Measurements from ENCODE around the gene CPVL.

Gene CPVL

DNA sequence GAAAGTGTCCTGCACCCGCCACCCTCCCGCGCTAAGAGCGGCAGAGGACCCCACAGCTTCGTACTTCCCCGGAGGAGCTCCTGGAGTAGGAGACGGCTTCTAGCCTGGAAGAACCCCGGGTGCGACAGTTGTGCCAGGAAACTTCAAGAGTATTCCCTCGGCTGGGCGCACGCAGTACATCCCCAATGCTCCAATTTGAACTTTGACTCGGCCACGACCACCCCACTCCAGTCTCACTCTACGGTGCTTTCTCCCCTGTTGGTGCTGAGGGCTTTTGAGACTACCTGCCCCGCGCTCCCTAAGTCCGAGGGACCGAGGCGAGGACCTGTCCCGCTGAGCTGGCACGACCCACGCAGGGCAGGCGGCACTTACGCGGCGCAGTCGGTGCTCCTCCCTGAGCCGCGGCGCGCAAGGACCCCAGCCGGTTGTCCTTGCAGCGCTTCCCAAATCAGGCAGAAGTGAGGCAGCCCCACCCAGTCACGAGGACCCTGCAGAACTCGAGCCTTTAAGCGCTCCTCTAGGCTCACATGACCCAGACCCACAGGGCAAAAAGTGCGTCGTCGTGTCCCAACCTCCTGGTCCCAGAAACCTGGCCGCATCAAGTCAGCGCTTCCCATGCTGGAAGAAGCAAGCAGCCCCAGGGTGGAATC is at the start of gene CPVL:
Gene CPVL, minus strand, starts transcription at position 481 of the 650 bp plus-strand sequence. CDS start 25,476 bp downstream, outside the sequence.
- no peak for DNase-seq (ENCODE audit: low read depth, low spot score)

DNA sequence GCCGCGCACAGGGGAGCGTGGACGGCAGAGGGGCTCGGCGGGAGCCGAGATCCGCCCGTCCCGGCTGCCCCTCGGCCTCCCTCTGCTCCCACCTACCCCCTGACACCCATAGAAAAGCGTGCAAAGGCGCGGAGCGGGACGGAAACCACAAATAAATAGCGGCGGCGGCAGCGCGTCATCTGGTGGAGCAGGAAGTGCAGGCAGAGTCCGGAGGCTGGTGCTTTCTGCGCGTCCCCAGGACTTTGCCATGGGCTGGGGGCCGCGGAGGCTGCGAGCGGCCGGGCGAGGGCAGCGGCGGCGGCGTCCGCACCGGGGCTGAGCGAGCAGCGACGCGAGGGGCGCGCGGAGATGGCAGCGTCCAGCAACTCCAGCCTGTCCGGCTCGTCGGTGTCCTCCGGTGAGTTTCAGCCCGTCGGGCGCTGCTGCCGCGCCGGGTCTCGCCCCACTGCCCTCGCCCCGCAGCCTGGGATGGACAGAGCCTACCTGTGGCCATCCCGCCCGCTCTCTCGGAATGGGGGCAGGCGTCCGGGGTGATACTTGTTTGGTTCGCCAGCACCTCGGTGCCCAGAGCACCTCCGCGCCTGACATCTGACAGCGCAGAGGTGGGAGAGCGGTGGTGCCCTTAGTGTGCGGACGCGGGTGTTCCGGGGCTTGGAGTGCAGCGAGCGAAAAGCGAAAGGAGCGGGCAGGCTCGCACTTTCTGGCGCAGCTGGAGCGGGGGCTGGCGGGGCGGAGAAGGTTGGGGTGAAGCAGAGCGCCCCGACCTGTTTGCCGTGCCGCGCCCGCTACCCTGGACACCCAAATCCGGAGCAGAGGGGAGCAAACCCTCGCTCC is 48.5 kb upstream of the CPVL start, which contains the start of gene CHN2:
Gene CHN2, plus strand, starts transcription at position 182 of the 834 bp plus-strand sequence.
- DNase-seq (ENCODE audit: low read depth, low spot score) = no peak

DNA sequence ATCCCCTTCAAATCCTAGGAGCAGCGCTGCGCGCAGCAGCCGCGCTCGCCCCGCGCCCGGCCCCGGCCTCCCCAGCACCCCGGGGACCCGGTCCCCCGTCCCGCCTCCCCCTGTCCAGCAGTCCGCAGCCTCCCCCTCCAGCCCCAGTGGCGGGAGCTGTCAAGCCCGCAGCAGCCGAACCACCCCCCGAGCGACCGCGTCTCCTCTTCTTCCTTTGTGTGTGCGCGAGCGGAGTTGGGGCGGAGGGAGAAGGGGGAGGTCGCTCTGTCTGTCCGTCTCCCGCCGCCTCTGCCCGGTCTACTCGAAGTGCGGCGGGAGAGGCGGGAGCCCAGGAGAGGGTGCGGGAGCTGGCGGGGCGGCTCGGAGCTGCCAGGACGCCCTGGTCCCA is 47.9 kb upstream of the CPVL start:
- DNase-seq (ENCODE audit: low read depth, low spot score) = no peak

DNA sequence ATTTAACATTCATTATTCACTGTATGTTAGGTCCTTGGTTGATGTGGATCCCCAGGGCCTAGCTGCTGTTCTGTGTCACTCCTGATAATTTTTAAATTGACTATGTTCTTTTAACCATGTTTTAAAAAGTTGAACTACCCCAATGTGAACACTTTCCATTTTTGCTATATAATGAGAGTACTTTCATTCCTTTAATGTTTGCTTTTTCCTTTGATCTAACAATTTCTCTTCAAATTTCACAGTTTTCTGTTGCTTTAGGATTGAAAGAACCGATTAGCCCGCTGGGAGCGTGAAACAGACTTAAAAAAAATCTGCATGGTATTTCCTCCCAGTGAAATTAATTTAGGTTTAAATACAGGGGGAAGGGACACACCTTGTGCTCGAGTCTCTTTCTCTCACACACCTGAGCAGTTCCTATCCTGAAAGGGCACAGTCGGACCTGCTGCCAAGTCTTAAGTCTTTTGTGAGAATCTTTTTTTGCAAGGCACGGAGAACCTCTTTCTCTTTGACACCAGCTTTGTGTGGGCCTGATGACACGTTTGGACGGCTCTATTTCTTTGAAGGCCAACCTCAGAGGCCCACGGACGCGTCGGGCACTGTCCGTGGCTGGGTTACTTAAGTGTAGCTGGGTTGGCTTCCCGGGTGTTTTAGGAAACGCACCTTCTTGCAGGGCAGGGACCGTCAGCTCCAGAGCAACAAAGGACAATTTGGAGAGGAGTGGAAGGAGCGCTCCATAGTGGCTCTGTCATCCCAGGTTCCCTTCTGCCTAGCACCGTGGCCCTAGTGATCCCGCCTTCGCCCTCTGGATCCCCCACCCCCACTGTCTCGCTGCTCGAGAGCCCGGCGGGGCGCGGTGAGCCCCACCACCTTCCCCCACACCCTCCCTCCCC is 47.2 kb upstream of the CPVL start:
- no peak for DNase-seq (ENCODE audit: low read depth, low spot score)

- no peak for DNase-seq (ENCODE audit: low read depth, low spot score)
Measured at GRCh38 chr7:29192811-29193210, 46.5 kb upstream of the CPVL start.

GRCh38 chr7:29192323-29192722 is 46.0 kb upstream of the CPVL start:
- DNase-seq (ENCODE audit: low read depth, low spot score) = no peak

DNA sequence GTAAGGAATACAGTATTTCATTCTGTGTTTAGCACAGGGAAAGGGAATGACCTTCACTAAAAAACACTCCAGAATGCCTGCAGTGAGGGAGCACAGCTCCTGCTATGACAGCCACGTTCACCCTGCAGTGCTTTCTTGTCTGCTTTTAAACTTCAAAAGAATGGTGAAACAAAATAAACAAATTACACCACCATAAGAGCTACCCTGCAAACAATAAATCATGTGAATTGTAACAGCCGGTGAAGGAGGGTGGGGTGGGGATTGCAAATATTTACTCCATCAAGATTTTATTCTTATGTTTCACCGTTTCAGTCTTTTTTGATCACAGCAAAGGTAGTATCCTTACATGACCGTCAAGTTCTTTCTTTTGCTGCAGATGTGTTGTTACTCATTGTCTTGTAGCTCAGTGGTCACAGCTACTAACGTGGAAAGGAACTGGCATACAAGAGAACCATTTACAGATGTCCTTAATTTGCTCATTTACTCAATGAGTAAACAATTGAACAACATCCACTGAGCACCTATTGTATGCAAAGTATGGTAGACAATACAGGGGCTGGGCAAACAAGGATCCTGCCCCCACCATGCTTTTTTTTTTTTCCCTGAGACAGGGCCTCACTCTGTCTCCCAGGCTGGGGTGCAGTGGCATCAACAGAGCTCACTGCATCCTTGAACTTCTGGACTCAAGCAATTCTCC is 44.2 kb upstream of the CPVL start:
- no peak for DNase-seq (ENCODE audit: low read depth, low spot score)

- DNase-seq (ENCODE audit: low read depth, low spot score) = no peak
Measured at GRCh38 chr7:29189743-29190201, 43.4 kb upstream of the CPVL start.

DNA sequence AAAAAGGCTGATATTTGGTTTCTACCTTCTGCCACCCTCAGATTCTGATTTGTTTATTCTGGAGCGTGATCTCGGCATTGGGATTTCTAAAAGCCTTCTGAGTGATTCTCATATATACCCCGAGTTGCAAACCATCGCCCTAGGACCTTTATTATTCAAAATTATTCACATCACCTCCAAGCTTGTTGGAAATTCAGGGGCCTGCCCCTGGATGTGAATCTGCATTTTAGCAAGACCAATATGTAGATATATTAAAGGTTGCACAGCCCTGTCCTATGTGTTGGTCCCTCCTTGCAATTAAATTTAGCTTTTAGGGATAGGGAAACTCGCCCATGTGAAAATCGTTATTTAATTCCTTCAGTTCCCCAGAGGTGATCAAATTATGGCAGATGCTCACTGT is 39.3 kb upstream of the CPVL start:
- DNase-seq (ENCODE audit: low read depth, low spot score) = no peak

DNA sequence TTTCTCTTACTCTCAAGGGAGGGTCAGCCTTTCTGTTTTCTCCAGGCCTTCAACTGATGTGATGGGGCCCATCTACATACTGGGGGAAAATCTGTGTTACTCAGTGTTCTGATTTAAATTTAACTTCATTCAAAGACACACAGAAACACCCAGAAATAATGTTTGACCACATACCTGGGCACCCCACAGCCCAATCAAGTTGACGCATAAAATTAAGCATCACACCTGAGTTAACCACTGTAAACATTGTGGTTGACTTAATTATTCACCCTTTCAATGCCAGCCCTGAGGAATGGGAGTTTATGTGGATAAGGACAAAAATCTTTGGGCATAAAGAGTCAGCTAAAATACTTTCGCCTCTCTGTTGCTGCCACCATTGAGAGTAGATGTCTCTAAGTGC is 38.3 kb upstream of the CPVL start:
- DNase-seq (ENCODE audit: low read depth, low spot score) = no peak

DNA sequence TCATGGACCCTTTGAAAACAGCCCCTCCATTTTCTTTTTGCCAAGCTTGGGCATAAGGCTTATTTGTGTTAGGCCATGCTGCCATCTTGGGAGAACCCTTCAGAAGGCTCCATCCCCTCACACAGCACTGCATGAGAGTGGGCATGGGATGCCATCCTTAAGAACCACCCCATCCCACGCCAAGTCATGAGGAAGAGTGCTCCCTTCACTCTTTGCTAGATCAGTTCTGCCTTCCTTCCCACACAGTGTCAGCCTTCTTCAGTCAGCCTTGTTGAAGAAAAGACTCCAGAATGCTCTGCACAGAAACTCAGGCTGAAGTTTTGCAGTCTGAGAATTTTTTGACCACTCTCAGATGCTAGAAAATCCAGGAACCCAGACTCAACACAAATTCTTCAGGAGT is 32.8 kb upstream of the CPVL start:
- DNase-seq (ENCODE audit: low read depth, low spot score) = no peak

DNA sequence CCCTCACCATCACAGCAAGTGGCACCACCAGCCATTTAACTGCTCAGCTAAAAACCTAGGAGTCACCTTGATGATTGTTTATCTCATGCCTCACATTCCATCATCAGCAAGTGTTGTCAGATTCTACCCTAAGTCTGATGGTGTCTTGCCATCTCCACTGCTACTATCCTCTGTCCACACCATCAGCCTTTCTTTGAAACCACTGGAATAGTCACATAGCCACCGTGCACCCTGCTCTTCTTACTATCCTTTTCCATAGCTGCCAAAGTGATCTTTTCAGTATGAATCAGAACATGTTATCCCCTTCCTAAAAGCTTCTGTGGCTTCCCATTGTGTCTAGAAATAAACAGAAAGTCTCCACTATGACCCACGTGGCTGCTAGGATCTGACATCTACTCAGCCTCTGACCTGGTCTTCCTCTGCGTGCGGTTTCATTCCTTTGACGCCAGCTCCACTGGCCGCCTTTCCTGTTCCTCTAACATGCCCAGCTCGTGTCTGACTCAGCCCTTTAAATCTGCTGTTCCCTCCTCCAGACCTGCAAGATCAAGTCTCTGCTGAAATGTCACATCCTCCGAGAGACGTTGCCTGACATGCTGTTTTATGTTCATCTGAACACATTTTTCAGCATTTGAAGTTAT is 31.7 kb upstream of the CPVL start:
- DNase-seq (ENCODE audit: low read depth, low spot score) = no peak

GRCh38 chr7:29173458-29173857 is 27.1 kb upstream of the CPVL start:
- DNase-seq (ENCODE audit: low read depth, low spot score) = no peak

DNA sequence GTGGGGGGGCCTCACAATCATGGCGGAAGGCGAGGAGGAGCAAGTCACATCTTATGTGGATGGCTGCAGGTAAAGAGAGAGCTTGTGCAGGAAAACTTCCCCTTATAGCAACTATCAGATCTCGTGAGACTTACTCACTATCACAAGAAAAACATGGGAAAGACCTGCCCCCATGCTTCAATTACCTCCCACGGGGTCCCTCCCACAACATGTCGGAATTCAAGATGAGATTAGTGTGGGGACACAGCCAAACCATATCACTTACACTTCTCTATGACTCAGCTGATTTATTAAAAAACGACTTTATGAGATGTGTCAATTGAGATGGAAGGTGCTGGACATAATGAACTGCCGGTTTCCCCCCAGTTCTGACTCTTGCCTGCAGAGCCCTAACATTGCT is 24.4 kb upstream of the CPVL start:
- DNase-seq (ENCODE audit: low read depth, low spot score) = no peak

DNA sequence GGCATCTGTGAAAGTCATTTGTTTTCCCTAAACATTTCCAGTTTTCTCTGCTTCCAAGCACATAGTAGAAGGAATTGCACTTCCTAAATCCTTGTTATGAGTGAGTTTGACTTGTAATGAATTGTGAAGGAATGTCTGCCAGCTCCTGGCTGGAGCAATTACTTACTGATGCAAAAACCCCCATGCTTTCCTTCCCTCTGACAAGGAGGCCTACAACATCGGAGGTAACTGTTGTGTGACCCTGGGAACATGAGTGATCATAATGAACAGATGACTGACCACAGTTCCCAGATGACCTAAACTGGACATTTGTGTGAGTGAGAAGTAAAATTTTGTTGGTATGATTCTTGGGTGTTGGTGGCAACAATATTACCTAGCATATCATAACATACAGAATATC is 21.4 kb upstream of the CPVL start:
- DNase-seq (ENCODE audit: low read depth, low spot score) = no peak

DNA sequence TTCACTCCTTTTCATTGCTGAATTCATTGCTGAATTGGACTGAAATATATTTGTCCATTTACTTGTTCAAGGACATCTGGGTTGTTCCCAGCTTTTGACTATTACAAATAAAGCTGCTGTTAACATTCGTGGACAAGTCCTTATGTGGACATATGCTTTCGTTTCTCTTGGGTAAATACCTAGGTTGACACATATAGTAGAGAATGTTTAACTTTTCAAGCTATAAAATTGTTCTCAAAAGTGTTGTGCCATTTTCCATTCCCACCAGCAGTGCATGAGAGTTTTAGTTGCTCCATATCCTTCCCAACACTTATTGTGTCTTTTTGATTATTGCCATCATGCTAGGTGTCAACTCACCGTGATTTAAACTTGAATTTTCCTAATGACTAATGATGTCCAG is 17.5 kb upstream of the CPVL start:
- DNase-seq (ENCODE audit: low read depth, low spot score) = no peak

GRCh38 chr7:29162577-29162976 is 16.2 kb upstream of the CPVL start:
- DNase-seq (ENCODE audit: low read depth, low spot score) = no peak

- DNase-seq (ENCODE audit: low read depth, low spot score) = no peak
Measured at GRCh38 chr7:29161231-29161630, 14.9 kb upstream of the CPVL start.

DNA sequence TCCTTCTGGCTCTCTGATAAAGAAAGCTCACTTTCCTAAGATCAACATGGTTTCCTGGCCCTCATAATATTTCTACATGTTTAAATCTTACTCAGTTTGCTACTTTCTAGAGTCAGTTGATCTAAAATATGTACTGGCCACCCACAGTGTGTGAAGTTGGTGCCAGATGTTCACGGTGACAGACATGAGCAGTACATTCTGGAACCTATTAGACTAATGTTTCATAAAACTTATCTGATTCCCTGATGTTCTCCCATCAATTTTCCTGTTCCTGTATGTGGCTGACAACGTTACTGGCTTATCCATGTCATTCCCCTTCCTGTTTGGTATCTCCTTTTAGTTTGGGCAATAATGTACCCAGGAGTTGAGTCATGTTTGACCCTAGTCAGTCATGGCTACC is 13.7 kb upstream of the CPVL start:
- DNase-seq (ENCODE audit: low read depth, low spot score) = no peak

GRCh38 chr7:29158795-29159423 is 12.6 kb upstream of the CPVL start:
- no peak for DNase-seq (ENCODE audit: low read depth, low spot score)

All from brain pericyte (primary cell).